ENCODE measurements around the gene FGD2.

- TF ChIP-seq GATA2 (IDR thresholded peaks at IDR 0.05; ENCODE audit: low read depth, low read length) (no peak), GATA3 (IDR thresholded peaks at IDR 0.05; ENCODE audit: low read depth, low read length) (no peak)
These were observed 37.0 kb upstream of the FGD2 start for GRCh38 chr6:36968266-36968977.
